ENCODE data around the gene RAB25.
"Not testable (repeated sequence)": the region's sequence is repeated elsewhere in the genome, so short reads cannot be mapped to it uniquely, and the experiment has no call there.

RAB25 gene

DNA sequence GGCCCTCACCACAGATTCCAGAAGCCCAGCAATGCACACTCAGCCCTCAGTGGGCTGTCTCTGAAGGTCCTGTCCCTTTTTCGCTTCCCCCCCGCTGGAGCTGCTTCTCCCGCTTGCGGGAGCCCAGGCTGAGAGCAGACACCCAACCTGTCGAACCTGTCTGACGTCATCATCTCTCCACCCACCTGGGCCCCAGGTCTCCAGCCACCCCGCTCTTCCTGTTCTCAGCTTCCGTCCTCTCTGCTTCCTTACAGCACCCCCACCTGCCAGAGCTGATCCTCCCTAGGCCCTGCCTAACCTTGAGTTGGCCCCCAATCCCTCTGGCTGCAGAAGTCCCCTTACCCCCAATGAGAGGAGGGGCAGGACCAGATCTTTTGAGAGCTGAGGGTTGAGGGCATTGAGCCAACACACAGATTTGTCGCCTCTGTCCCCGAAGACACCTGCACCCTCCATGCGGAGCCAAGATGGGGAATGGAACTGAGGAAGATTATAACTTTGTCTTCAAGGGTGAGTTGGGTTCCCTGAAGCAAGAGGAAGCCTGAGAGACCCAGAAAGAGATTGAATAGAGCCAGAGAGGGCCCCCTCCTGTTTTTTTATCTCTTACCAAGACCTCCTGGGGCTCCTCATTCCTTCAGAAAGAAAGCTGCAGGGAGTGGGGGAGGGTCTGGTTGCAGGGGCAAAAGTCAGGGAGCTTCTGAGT lies at the start of gene RAB25:
TSS of gene RAB25 (plus strand) at position 224 of the 700 bp plus-strand sequence. CDS start at position 465, 241 bp downstream.
- no peak for DNase-seq (ENCODE audit: low spot score)

DNA sequence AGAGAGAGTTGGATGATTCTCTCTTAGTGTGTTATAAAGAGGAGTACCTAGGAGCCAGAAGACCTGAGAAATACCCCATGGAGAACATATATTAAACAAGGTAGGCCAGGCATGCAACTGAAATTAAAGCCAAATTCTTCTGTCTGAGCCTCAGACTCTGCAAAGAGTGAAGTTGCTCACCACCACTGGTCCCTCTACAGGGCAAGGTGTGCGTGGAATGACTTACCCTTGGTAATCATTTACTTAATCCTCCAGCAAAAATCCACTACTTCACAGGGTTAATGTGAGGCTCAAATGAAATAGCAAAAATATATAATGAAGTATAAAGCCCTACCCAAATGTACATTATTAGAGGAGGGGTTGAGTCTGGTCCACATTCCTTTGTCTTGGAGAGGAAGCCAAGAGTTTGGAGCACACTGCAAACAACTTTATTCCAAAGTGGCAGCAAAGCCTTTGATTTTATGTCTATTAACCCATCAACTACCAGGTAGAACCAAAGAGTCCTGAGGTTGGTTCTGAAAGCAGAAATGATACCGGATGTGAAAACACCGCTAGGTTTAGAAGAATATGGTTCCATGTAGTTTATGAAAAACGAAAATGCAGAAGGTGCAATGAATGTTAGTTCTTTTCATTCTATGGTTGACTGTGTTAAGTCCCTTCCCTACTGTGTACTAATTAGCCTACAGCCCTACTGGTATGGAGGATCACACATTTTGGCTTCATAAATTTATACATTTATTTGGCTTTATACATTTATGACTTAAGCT lies 48.7 kb upstream of the RAB25 start:
- no peak for DNase-seq (ENCODE audit: low spot score)

GRCh38 chr1:156014829-156015228 lies 46.1 kb upstream of the RAB25 start:
- DNase-seq (ENCODE audit: low spot score) = no peak

- DNase-seq (ENCODE audit: low spot score) = no peak
These were observed 41.0 kb upstream of the RAB25 start for GRCh38 chr1:156019946-156020292.

DNA sequence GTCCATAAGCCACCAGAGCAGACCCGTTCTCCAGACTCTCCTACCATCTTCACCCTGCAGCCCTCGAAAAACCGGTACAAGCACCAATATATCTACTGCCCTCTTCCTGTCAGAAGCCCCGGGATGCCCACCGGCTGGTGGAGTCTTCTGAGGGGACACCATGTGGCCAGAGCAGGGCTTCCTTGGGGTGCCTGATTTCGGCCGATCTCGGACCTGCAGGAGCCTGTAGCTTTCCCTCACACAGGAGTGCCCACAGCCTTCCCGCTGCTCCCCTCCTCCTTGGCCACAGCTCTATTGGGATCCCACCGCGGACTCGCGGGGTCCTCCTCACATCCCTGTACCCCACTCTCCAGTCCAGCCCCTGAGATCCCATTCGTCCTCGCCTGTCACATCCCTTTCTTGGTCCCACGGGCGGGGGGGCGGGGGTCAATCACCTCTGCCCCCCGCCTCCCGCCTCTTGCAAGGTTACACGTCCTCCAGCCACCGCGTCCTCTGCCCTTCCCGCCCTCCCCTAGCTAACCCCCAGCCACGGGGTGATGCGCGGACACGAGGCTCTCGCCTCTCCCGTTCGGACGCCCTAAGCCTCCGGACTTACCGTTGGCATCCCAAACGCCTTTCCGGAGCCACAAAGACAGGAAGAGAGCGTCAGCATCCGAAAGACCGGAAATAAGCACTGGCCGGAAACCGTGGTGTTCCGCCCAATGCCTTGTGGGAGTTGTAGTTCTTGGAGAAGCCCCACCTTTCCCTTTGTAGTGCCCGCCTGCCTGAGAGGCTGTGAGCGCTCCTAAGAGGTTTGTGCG lies 40.5 kb upstream of the RAB25 start, which contains the start of gene SSR2:
TSS of gene SSR2 (minus strand) at position 659 of the 800 bp plus-strand sequence. CDS start 784 bp downstream, outside the sequence.
- DNase-seq (ENCODE audit: low spot score) = peak; percentile 91

DNA sequence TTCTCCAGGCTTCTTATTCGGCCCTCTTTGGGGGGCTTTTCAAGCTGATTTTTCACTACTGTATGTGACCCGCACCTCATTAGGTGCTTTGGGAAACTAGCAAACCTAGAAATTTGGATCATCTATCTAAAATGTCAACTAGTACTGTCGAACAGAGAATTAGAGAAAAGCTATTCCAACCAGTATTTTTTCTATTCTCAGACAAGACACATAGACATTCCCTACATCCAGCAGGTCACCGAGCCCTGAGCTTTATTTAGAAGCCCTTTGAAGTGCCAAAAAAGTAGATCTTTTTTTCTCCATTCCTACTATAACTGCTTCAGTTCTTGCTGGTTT lies 39.9 kb upstream of the RAB25 start:
- DNase-seq (ENCODE audit: low spot score) = no peak

GRCh38 chr1:156021954-156022353 lies 39.0 kb upstream of the RAB25 start:
- no peak for DNase-seq (ENCODE audit: low spot score)

GRCh38 chr1:156024801-156025200 lies 36.2 kb upstream of the RAB25 start:
- DNase-seq (ENCODE audit: low spot score) = no peak

DNA sequence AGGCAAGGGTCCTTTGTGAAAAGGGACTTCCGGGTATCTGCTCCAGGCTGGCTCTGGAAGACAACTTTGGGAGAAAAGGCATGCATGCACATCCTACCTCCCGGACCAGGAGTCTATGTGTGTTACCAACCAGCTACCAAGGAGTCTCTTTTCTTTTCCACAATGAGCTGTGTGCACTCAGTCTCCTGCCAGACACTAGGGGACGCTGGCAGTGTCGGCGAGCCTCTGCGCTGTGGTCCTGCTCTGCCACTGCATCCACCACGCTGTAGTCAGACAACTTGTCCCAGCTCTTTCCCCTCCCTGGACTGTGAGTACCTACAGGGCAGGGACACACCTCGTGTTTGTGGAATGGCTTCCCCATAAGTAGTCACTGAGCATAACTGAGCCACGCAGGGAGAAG lies 35.1 kb upstream of the RAB25 start:
- DNase-seq (ENCODE audit: low spot score) = no peak

DNA sequence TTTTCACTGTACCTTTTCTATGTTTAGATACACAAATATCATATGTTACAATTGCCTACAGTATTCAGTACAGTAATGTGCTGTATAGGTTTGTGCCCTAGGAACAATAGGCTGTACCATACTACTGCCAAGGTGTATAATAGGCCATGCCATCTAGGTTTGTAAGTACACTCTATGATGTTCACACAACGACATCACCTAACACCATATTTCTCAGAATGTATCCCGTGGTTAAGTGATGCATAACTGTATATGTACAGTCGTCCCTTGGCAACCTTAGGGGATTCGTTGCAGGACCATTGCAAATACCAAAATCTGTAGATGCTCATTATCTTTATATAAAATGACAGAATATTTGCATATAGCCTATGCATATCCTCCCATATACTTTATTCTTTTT lies 34.4 kb upstream of the RAB25 start:
- no peak for DNase-seq (ENCODE audit: low spot score)

GRCh38 chr1:156033011-156033410 lies 27.9 kb upstream of the RAB25 start:
- DNase-seq (ENCODE audit: low spot score) = no peak

- DNase-seq (ENCODE audit: low spot score) = not testable (repeated sequence)
These were observed 26.0 kb upstream of the RAB25 start for GRCh38 chr1:156034991-156035390.

- no peak for DNase-seq (ENCODE audit: low spot score)
These were observed 18.1 kb upstream of the RAB25 start for GRCh38 chr1:156042828-156043227.

DNA sequence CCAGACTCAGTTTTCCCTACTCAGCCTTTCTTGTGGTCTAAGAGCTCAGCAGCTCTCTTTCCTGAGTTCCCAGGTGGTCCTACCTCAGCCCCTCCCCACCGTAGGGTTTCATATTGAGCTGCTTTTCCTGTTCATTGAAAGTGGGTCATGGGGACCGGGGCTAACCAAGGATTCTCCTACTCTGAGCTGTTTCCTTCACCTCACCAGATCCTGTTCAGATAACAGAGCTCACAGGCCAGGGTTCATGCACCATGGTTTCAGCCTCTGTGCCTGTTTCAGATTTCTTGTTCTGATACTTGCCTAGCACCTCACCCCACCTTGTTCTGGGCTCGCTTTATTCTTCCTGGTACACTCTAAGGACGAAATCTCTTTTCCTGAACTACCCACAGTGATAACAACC lies 15.9 kb upstream of the RAB25 start:
- DNase-seq (ENCODE audit: low spot score) = no peak

GRCh38 chr1:156048663-156049258 lies 12.2 kb upstream of the RAB25 start:
- DNase-seq (ENCODE audit: low spot score) = no peak

GRCh38 chr1:156050376-156050775 lies 10.6 kb upstream of the RAB25 start:
- no peak for DNase-seq (ENCODE audit: low spot score)

DNA sequence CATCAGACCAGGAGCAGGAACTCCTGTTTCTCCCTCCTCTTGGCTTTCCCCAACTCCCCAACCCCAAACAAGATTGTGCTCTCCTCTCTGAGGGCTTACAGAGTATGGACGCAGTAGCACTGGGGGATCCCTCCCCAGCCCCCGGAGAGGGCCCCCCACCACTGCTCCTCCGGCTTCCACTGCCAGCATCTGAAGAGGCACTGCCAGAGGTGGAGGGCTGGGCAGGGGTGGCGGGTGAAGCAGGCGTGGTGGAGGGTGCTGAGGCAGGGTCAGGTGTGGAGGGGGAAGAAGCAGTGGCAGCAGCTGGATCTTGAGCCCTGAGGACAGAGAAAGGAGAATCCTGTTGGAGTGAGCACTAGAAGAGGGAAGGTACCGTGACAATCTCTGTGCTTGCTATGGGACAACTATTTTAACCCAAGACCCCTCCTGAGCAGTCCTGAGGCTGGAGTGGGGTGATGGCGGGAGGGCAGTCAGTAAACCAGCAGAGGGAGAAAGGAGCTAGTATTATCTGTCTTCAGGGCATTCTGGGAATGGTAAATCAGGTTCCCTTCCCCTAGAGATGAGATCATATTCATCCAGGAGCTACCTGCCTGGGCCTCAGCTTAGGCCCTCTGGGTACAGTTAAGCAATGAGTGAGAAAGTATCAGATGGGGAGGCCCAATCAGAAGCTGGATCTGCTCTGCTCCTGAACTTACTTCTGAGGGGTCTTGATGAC lies 9.8 kb upstream of the RAB25 start:
- no peak for DNase-seq (ENCODE audit: low spot score)

DNA sequence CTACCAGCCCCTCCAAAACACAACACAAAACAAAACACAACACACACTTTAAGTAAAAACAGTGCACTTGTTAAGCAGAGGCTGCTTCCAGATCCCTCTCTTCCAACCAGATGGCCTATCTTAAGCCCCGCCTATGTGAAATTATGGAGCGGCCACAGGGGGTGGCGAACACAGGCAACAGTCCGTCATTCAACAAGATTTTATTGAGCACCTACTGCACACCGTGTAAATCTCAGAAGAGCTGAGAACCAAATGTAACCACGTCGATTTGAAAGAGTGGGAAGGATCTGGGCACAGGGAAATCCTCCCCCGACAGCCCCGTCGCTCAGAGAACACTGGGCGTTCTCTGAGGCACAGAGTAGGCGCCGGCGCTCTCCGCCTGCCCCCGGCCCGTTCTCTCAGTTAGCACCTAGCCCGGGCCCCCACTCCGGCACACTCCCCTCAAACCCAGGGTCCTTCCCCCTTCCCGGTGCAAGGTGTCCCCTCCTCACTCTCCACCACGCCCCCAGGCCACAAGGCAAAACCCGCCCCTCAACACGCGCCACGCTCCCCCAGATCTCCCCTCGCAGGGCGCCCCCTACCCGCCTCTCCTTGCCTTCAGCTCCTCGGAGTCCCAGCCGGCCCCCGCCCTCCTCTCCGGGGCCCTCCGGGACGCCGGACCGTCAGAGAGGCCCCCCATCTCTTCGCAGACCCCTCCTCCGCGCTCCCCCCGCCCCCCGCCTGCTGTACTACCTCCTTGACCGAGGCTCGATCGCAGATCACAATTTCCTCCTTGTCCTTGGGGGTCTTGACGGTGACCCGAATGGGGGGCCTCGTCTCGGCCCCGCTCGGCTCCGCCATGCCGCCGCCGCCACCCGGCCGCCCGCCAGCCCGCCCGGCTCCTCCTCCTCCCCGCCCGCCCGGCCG lies 7.8 kb upstream of the RAB25 start:
- peak; percentile 50 for DNase-seq (ENCODE audit: low spot score)

GRCh38 chr1:156053768-156054499 lies 7.0 kb upstream of the RAB25 start, which contains the start of gene UBQLN4:
UBQLN4 (minus strand) TSS chr1:156053798; CDS start chr1:156053701, 97 bp downstream.
- DNase-seq (ENCODE audit: low spot score) = peak; percentile 73
